Erythroblast (primary cell): Measurements from ENCODE around the gene ANKRD44.

Experiments
- GATA1 ChIP-seq: IDR thresholded peaks from 2 replicates; pipeline ENCODE4 v1.6.1; 2011; ENCODE audit warnings: low read depth, mild to moderate bottlenecking, control low read depth, low read length, moderate library complexity
- POLR2A ChIP-seq: IDR thresholded peaks from 2 replicates; pipeline ENCODE4 v1.6.1; 2011; ENCODE audit warnings: mild to moderate bottlenecking, low read length

GRCh38 chr2:196990788-196991461 is 319.7 kb downstream of the ANKRD44 start:
- TF ChIP-seq POLR2A (no peak), GATA1 (no peak)
